ENCODE results near the gene INHBC. TPM values are rescaled to one million over a fixed set of nuclear protein-coding genes. Genes with fewer than 3 reads are reported as not detected.

The INHBC gene
- total and polyA plus RNA-seq, 5 donors, result not detected

- WGBS, result under 1% methylated on average over 28 of the region's 28 CpGs
- peak; percentile 76 to 78 for ATAC-seq
- H3K4me1 ChIP-seq (ENCODE audit: control insufficient read depth, insufficient read depth, low read length), result no peaks in the 10 kb centered on the region
- H3K9me3 ChIP-seq (ENCODE audit: control insufficient read depth, low read length), result no peaks in the 10 kb centered on the region
- peak overlapping the region; percentile 93 for H3K4me3 ChIP-seq (ENCODE audit: low read length)
- H3K27ac ChIP-seq (ENCODE audit: low read length), result peak overlapping the region; percentile 26
- no peaks in the 10 kb centered on the region for H3K27me3 ChIP-seq (ENCODE audit: control insufficient read depth, insufficient read depth)
- intact Hi-C loops (cut with DNase I), result loop anchor here in 1 of 4 donors (10.0 kb wide), 1 partner anchor 162 kb away; no protein-coding TSS in a partner anchor
- DNase-seq, result peak; percentile 86 to 93 (median 92)
These were observed 27.8 kb downstream of the INHBC start for GRCh38 chr12:57462251-57462911.

GRCh38 chr12:57462912-57463253, 28.3 kb downstream of the INHBC start:
- ATAC-seq (no peak), DNase-seq (no peak)
- no peak overlapping the region for H3K4me3 ChIP-seq (ENCODE audit: low read length)
- no peaks in the 10 kb centered on the region for H3K4me1 ChIP-seq (ENCODE audit: control insufficient read depth, insufficient read depth, low read length)
- WGBS, result 36% methylated on average over 5 of the region's 5 CpGs
- H3K27me3 ChIP-seq (ENCODE audit: control insufficient read depth, insufficient read depth), result no peaks in the 10 kb centered on the region
- no peak overlapping the region for H3K27ac ChIP-seq (ENCODE audit: low read length)
- intact Hi-C loops (cut with DNase I), result loop anchor here in 1 of 4 donors (10.0 kb wide), 1 partner anchor 162 kb away; no protein-coding TSS in a partner anchor
- no peaks in the 10 kb centered on the region for H3K9me3 ChIP-seq (ENCODE audit: control insufficient read depth, low read length)

GRCh38 chr12:57464569-57464968, 30.0 kb downstream of the INHBC start:
- no peak for ATAC-seq

GRCh38 chr12:57465030-57465746, 30.6 kb downstream of the INHBC start:
- Histone ChIP-seq H3K27ac (ENCODE audit: low read length) (no peak overlapping the region), H3K4me3 (ENCODE audit: low read length) (no peak overlapping the region), H3K9me3 (ENCODE audit: control insufficient read depth, low read length) (no peaks in the 10 kb centered on the region), H3K27me3 (ENCODE audit: control insufficient read depth, insufficient read depth) (no peaks in the 10 kb centered on the region), H3K4me1 (ENCODE audit: control insufficient read depth, insufficient read depth, low read length) (no peaks in the 10 kb centered on the region)
- WGBS, result 79% methylated on average over 6 of the region's 6 CpGs
- no peak for ATAC-seq
- intact Hi-C loops (cut with DNase I), result loop anchor here in 1 of 4 donors (10.0 kb wide), 1 partner anchor 160 kb away; no protein-coding TSS in a partner anchor
- no peak for DNase-seq

More at GRCh38 chr12:57464569-57464968, 30.0 kb downstream of the INHBC start:
- Histone ChIP-seq H3K9me3 (ENCODE audit: control insufficient read depth, low read length) (no peaks in the 10 kb centered on the region), H3K27ac (ENCODE audit: low read length) (no peak overlapping the region), H3K27me3 (ENCODE audit: control insufficient read depth, insufficient read depth) (no peaks in the 10 kb centered on the region), H3K4me3 (ENCODE audit: low read length) (no peak overlapping the region), H3K4me1 (ENCODE audit: control insufficient read depth, insufficient read depth, low read length) (no peaks in the 10 kb centered on the region)
- 89% methylated on average over 12 of the region's 12 CpGs for WGBS
- intact Hi-C loops (cut with DNase I), result loop anchor here in 1 of 4 donors (10.0 kb wide), 1 partner anchor 160 kb away; no protein-coding TSS in a partner anchor
- DNase-seq, result no peak

GRCh38 chr12:57465747-57466505, 31.3 kb downstream of the INHBC start:
- no peak overlapping the region for H3K4me3 ChIP-seq (ENCODE audit: low read length)
- H3K27ac ChIP-seq (ENCODE audit: low read length), result no peak overlapping the region
- intact Hi-C loops (cut with DNase I), result loop anchor here in 1 of 4 donors (10.0 kb wide), 1 partner anchor 159 kb away; no protein-coding TSS in a partner anchor
- no peak for DNase-seq
- 74% methylated on average over 14 of the region's 14 CpGs for WGBS
- no peaks in the 10 kb centered on the region for H3K27me3 ChIP-seq (ENCODE audit: control insufficient read depth, insufficient read depth)
- no peak for ATAC-seq
- H3K4me1 ChIP-seq (ENCODE audit: control insufficient read depth, insufficient read depth, low read length), result no peaks in the 10 kb centered on the region
- H3K9me3 ChIP-seq (ENCODE audit: control insufficient read depth, low read length), result no peaks in the 10 kb centered on the region

GRCh38 chr12:57467212-57467874, 32.8 kb downstream of the INHBC start:
- no peaks in the 10 kb centered on the region for H3K4me1 ChIP-seq (ENCODE audit: control insufficient read depth, insufficient read depth, low read length)
- no peak for DNase-seq
- no peak for ATAC-seq
- no peak overlapping the region for H3K4me3 ChIP-seq (ENCODE audit: low read length)
- intact Hi-C loops (cut with DNase I), result loop anchor here in 1 of 4 donors (10.0 kb wide), 1 partner anchor 157 kb away; no protein-coding TSS in a partner anchor
- no peaks in the 10 kb centered on the region for H3K9me3 ChIP-seq (ENCODE audit: control insufficient read depth, low read length)
- no peaks in the 10 kb centered on the region for H3K27me3 ChIP-seq (ENCODE audit: control insufficient read depth, insufficient read depth)
- no peak overlapping the region for H3K27ac ChIP-seq (ENCODE audit: low read length)
- 88% methylated on average over 12 of the region's 12 CpGs for WGBS

GRCh38 chr12:57467915-57468314, 33.3 kb downstream of the INHBC start:
- ATAC-seq (no peak), DNase-seq (no peak)
- no peaks in the 10 kb centered on the region for H3K4me1 ChIP-seq (ENCODE audit: control insufficient read depth, insufficient read depth, low read length)
- H3K4me3 ChIP-seq (ENCODE audit: low read length), result no peak overlapping the region
- intact Hi-C loops (cut with DNase I), result loop anchor here in 1 of 4 donors (10.0 kb wide), 1 partner anchor 157 kb away; no protein-coding TSS in a partner anchor
- WGBS, result 79% methylated on average over 11 of the region's 11 CpGs
- H3K9me3 ChIP-seq (ENCODE audit: control insufficient read depth, low read length), result no peaks in the 10 kb centered on the region
- no peaks in the 10 kb centered on the region for H3K27me3 ChIP-seq (ENCODE audit: control insufficient read depth, insufficient read depth)
- H3K27ac ChIP-seq (ENCODE audit: low read length), result no peak overlapping the region

GRCh38 chr12:57469296-57470164, 34.9 kb downstream of the INHBC start:
- 83% methylated on average over 10 of the region's 10 CpGs for WGBS
- H3K4me3 ChIP-seq (ENCODE audit: low read length), result no peak overlapping the region
- no peak overlapping the region for H3K27ac ChIP-seq (ENCODE audit: low read length)
- H3K9me3 ChIP-seq (ENCODE audit: control insufficient read depth, low read length), result no peaks in the 10 kb centered on the region
- ATAC-seq, result no peak
- H3K4me1 ChIP-seq (ENCODE audit: control insufficient read depth, insufficient read depth, low read length), result no peaks in the 10 kb centered on the region
- H3K27me3 ChIP-seq (ENCODE audit: control insufficient read depth, insufficient read depth), result no peaks in the 10 kb centered on the region
- peak in 1 of 3 donors; percentile 21 for DNase-seq
- intact Hi-C loops (cut with DNase I), result loop anchor here in 1 of 4 donors (10.0 kb wide), 1 partner anchor 155 kb away; no protein-coding TSS in a partner anchor

GRCh38 chr12:57470286-57470969, 35.8 kb downstream of the INHBC start:
- H3K27ac ChIP-seq (ENCODE audit: low read length), result no peak overlapping the region
- no peak for ATAC-seq
- H3K4me3 ChIP-seq (ENCODE audit: low read length), result no peak overlapping the region
- peak in 1 of 3 donors; percentile 19 for DNase-seq
- 93% methylated on average over 14 of the region's 14 CpGs for WGBS
- H3K9me3 ChIP-seq (ENCODE audit: control insufficient read depth, low read length), result no peaks in the 10 kb centered on the region
- no peaks in the 10 kb centered on the region for H3K4me1 ChIP-seq (ENCODE audit: control insufficient read depth, insufficient read depth, low read length)
- H3K27me3 ChIP-seq (ENCODE audit: control insufficient read depth, insufficient read depth), result no peaks in the 10 kb centered on the region
- intact Hi-C loops (cut with DNase I), result no loop called here
